OCI-LY1 (cell line): Measurements from ENCODE around the gene DHRS7B.

Experiments used
- H2AFZ ChIP-seq: fragments of 200-600 bp; sonication (generic), shearing (Covaris generic); 2 replicates; pipeline ENCODE4 v1.6.0; 2014; ENCODE audit warnings: antibody characterized with exemption, mild to moderate bottlenecking, low read length
- H3F3A ChIP-seq: fragments of 200-600 bp; sonication (generic), shearing (Covaris generic); 2 replicates; pipeline ENCODE4 v1.6.0; 2014; ENCODE audit warnings: mild to moderate bottlenecking, antibody characterized with exemption, low read length, moderate library complexity; ENCODE audit not compliant: insufficient read depth
- H3K27ac ChIP-seq: fragments of 200-600 bp; sonication (generic); 2 replicates; pipeline ENCODE4 v1.5.1; 2014; ENCODE audit warnings: low read length, mixed run types, mild to moderate bottlenecking, low read depth; ENCODE audit not compliant: poor library complexity, severe bottlenecking
- H3K27me3 ChIP-seq: fragments of 200-600 bp; sonication (generic); 2 replicates; pipeline ENCODE4 v1.6.0; 2014; ENCODE audit warnings: antibody characterized with exemption, mild to moderate bottlenecking, low read length, moderate library complexity; ENCODE audit not compliant: insufficient read depth
- H3K36me3 ChIP-seq: fragments of 200-600 bp; sonication (generic); 2 replicates; pipeline ENCODE4 v1.6.1; 2014; ENCODE audit warnings: mild to moderate bottlenecking, antibody characterized with exemption, low read length, moderate library complexity, mixed read lengths; ENCODE audit not compliant: insufficient read depth
- H3K4me1 ChIP-seq: fragments of 200-600 bp; sonication (generic); 2 replicates; pipeline ENCODE4 v1.5.1; 2014; ENCODE audit warnings: mild to moderate bottlenecking, low read length, moderate library complexity; ENCODE audit not compliant: insufficient read depth, severe bottlenecking
- H3K4me2 ChIP-seq: fragments of 200-600 bp; sonication (generic), shearing (Covaris generic); 2 replicates; pipeline ENCODE4 v1.6.1; 2014; ENCODE audit warnings: low read length
- H3K4me3 ChIP-seq: fragments of 200-600 bp; sonication (generic); 2 replicates; pipeline ENCODE4 v1.5.1; 2014; ENCODE audit warnings: low read length, low read depth, mild to moderate bottlenecking, mixed read lengths; ENCODE audit not compliant: poor library complexity, severe bottlenecking
- H3K79me2 ChIP-seq: fragments of 200-600 bp; shearing (Covaris generic); 2 replicates; pipeline ENCODE4 v1.6.1; 2016; ENCODE audit warnings: mixed run types, low read length, mixed read lengths; ENCODE audit not compliant: insufficient read depth
- H3K9ac ChIP-seq: fragments of 200-600 bp; sonication (generic), shearing (Covaris generic); 2 replicates; pipeline ENCODE4 v1.6.1; 2014; ENCODE audit warnings: mild to moderate bottlenecking, low read length, mixed read lengths
- H3K9me2 ChIP-seq: fragments of 200-600 bp; sonication (generic), shearing (Covaris generic); 2 replicates; pipeline ENCODE4 v1.6.1; 2014; ENCODE audit warnings: low read depth, mild to moderate bottlenecking, low read length, mixed read lengths
- H3K9me3 ChIP-seq: fragments of 200-600 bp; shearing (Covaris generic); 2 replicates; pipeline ENCODE4 v1.6.1; 2014; ENCODE audit warnings: low read length, mixed read lengths
- H4K20me1 ChIP-seq: fragments of 200-600 bp; sonication (generic), shearing (Covaris generic); 2 replicates; pipeline ENCODE4 v1.6.0; 2016; ENCODE audit warnings: mild to moderate bottlenecking, low read length; ENCODE audit not compliant: insufficient read depth
- EZH2 ChIP-seq: fragments of 200-600 bp; sonication (generic), shearing (Covaris generic); IDR thresholded peaks from 2 replicates; pipeline ENCODE4 v1.8.0; 2017; ENCODE audit warnings: borderline replicate concordance, mixed run types, mild to moderate bottlenecking, antibody characterized with exemption, low read length, moderate library complexity, mixed read lengths
- TF ChIP-seq, protein P1 (sequence below): fragments of 200-600 bp; sonication (generic), shearing (Covaris generic); IDR thresholded peaks from 2 replicates; pipeline ENCODE4 v1.5.1; 2017; ENCODE audit warnings: mild to moderate bottlenecking, antibody characterized with exemption, low read length, moderate library complexity, mixed read lengths

DHRS7B gene

GRCh38 chr17:21094298-21094704, 32.5 kb upstream of the DHRS7B start:
- Histone ChIP-seq H3K36me3 (no peaks in the 10 kb centered on the region), H3K4me1 (peaks cover 8% of the 10 kb centered on the region), H3K9ac (no peak overlapping the region), H3F3A (no peaks in the 10 kb centered on the region), H3K4me2 (no peak overlapping the region), H3K9me3 (no peaks in the 10 kb centered on the region), H3K27ac (no peak overlapping the region), H3K27me3 (no peaks in the 10 kb centered on the region), H3K4me3 (no peak overlapping the region), H3K79me2 (no peaks in the 10 kb centered on the region), H2AFZ (no peak overlapping the region), H4K20me1 (no peaks in the 10 kb centered on the region), H3K9me2 (no peaks in the 10 kb centered on the region)
- TF ChIP-seq EZH2, result no peak
- TF ChIP-seq, protein P1, sequence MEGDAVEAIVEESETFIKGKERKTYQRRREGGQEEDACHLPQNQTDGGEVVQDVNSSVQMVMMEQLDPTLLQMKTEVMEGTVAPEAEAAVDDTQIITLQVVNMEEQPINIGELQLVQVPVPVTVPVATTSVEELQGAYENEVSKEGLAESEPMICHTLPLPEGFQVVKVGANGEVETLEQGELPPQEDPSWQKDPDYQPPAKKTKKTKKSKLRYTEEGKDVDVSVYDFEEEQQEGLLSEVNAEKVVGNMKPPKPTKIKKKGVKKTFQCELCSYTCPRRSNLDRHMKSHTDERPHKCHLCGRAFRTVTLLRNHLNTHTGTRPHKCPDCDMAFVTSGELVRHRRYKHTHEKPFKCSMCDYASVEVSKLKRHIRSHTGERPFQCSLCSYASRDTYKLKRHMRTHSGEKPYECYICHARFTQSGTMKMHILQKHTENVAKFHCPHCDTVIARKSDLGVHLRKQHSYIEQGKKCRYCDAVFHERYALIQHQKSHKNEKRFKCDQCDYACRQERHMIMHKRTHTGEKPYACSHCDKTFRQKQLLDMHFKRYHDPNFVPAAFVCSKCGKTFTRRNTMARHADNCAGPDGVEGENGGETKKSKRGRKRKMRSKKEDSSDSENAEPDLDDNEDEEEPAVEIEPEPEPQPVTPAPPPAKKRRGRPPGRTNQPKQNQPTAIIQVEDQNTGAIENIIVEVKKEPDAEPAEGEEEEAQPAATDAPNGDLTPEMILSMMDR, result no peak

DNA sequence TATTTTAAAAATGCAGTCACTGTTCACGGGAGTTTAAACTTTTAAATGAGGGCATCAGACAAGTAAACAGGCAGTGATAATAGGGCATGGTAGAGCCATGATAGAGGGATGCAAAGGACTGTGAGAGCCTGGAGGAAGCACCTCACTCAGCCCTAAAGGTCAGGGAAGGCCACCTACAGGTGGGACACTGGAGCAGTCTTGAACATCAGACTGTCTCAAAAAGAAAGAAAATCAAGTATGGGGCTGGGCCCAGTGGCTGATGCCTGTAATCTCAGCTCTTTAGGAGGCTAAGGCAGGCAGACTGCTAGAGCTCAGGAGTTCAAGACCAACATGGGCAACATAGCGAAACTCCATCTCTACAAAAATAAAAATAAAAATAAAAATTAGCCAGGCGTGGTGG, 31.0 kb upstream of the DHRS7B start:
- no peak overlapping the region for H3K27ac ChIP-seq
- H3K9me3 ChIP-seq, result no peaks in the 10 kb centered on the region
- H3K4me3 ChIP-seq, result no peak overlapping the region
- H3K4me1 ChIP-seq, result peaks cover 14% of the 10 kb centered on the region
- no peaks in the 10 kb centered on the region for H3K27me3 ChIP-seq
- H3K9me2 ChIP-seq, result no peaks in the 10 kb centered on the region
- H4K20me1 ChIP-seq, result no peaks in the 10 kb centered on the region
- no peak overlapping the region for H3K9ac ChIP-seq
- H3K79me2 ChIP-seq, result no peaks in the 10 kb centered on the region
- no peak overlapping the region for H2AFZ ChIP-seq
- no peak for TF ChIP-seq EZH2
- TF ChIP-seq, protein P1, result 0 out of 2 replicates have a peak, but pooled peaks have one; percentile 10
- no peaks in the 10 kb centered on the region for H3F3A ChIP-seq
- H3K4me2 ChIP-seq, result no peak overlapping the region
- no peaks in the 10 kb centered on the region for H3K36me3 ChIP-seq

- Histone ChIP-seq H4K20me1 (no peaks in the 10 kb centered on the region), H3K9me2 (no peaks in the 10 kb centered on the region), H3K4me2 (no peak overlapping the region), H3K79me2 (no peaks in the 10 kb centered on the region), H3F3A (no peaks in the 10 kb centered on the region), H3K4me3 (no peak overlapping the region), H3K27me3 (no peaks in the 10 kb centered on the region), H3K9me3 (no peaks in the 10 kb centered on the region), H3K36me3 (no peaks in the 10 kb centered on the region), H2AFZ (no peak overlapping the region), H3K4me1 (peaks cover 14% of the 10 kb centered on the region), H3K27ac (no peak overlapping the region), H3K9ac (no peak overlapping the region)
- TF ChIP-seq, protein P1, result no peak
- TF ChIP-seq EZH2, result no peak
Measured at GRCh38 chr17:21096874-21097273, 29.9 kb upstream of the DHRS7B start.
